Colonic mucosa (tissue), 4 donors: Measurements from ENCODE around the gene MAGEA1. TPM values are rescaled to one million over a fixed set of nuclear protein-coding genes. Genes with fewer than 3 reads are reported as not detected.

ENCODE experiments used
- DNase-seq: peaks from one replicate; pipeline ENCODE4 v3.0.0-alpha.2; 2020
- H3K27ac ChIP-seq: fragments of 200-600 bp; one replicate; pipeline ENCODE4 v1.8.0; 2021
- H3K27me3 ChIP-seq: fragments of 200-600 bp; one replicate; pipeline ENCODE4 v1.8.0; 2021
- H3K36me3 ChIP-seq: fragments of 200-600 bp; one replicate; pipeline ENCODE4 v1.8.0; 2021
- H3K4me1 ChIP-seq: fragments of 200-600 bp; one replicate; pipeline ENCODE4 v1.8.0; 2021; ENCODE audit warnings: mild to moderate bottlenecking
- H3K4me3 ChIP-seq: fragments of 200-600 bp; one replicate; pipeline ENCODE4 v1.8.0; 2021
- H3K9ac ChIP-seq, 2 donors: one replicate each; pipeline ENCODE4 v1.7.0; 2013; ENCODE audit warnings: control low read depth in 2 of 2, low read depth in 2 of 2, low read length in 2 of 2
- H3K9me3 ChIP-seq: fragments of 200-600 bp; one replicate; pipeline ENCODE4 v1.8.0; 2021
- intact Hi-C: fragments of 100-400 bp; cut with DNase I; formaldehyde crosslinking; loops from one replicate; pipeline ENCODE4 v1.14.1; 2022
- total RNA-seq, 2 donors: library from RNA; stranded (reverse); fragmentation: NEBNext Ultra II Directional in 1 of 2; extraction: Animal tissue kit (Norgen Biotek cat#: 25700) in 1 of 2; gene quantifications; one replicate each; pipeline ENCODE4 v1.2.1, GENCODE V29; 2021
- TF ChIP-seq, protein P1 (sequence below): fragments of 200-600 bp; IDR thresholded peaks from one replicate; pipeline ENCODE4 v1.8.0; 2022; ENCODE audit warnings: antibody characterized with exemption, mild to moderate bottlenecking
- donor health status: healthy.
- donor health status: DM: no; HTN: no; CAD: no.
- donor health status: DM: no; HTN: no; CAD: no.

Gene MAGEA1
- total RNA-seq, 2 donors from 2014 or later = not detected

GRCh38 chrX:153200462-153200861, 21.4 kb downstream of the MAGEA1 start:
- intact Hi-C loops = no loop called here
- Histone ChIP-seq H3K4me1 (no peaks in the 10 kb centered on the region), H3K27me3 (no peaks in the 10 kb centered on the region), H3K9ac (no peak overlapping the region), H3K27ac (no peak overlapping the region), H3K9me3 (no peaks in the 10 kb centered on the region), H3K36me3 (no peaks in the 10 kb centered on the region), H3K4me3 (no peak overlapping the region)
- TF ChIP-seq, protein P1, sequence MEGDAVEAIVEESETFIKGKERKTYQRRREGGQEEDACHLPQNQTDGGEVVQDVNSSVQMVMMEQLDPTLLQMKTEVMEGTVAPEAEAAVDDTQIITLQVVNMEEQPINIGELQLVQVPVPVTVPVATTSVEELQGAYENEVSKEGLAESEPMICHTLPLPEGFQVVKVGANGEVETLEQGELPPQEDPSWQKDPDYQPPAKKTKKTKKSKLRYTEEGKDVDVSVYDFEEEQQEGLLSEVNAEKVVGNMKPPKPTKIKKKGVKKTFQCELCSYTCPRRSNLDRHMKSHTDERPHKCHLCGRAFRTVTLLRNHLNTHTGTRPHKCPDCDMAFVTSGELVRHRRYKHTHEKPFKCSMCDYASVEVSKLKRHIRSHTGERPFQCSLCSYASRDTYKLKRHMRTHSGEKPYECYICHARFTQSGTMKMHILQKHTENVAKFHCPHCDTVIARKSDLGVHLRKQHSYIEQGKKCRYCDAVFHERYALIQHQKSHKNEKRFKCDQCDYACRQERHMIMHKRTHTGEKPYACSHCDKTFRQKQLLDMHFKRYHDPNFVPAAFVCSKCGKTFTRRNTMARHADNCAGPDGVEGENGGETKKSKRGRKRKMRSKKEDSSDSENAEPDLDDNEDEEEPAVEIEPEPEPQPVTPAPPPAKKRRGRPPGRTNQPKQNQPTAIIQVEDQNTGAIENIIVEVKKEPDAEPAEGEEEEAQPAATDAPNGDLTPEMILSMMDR = no peak
- DNase-seq = no peak

- no peak overlapping the region for H3K27ac ChIP-seq
- TF ChIP-seq, protein P1 = no peak
- no peak for DNase-seq
- H3K36me3 ChIP-seq = no peaks in the 10 kb centered on the region
- no peaks in the 10 kb centered on the region for H3K4me1 ChIP-seq
- no peak overlapping the region for H3K4me3 ChIP-seq
- H3K9me3 ChIP-seq = no peaks in the 10 kb centered on the region
- H3K27me3 ChIP-seq = no peaks in the 10 kb centered on the region
- intact Hi-C loops = no loop called here
- no peak overlapping the region for H3K9ac ChIP-seq
These were observed 27.5 kb downstream of the MAGEA1 start for GRCh38 chrX:153206425-153207046.

DNA sequence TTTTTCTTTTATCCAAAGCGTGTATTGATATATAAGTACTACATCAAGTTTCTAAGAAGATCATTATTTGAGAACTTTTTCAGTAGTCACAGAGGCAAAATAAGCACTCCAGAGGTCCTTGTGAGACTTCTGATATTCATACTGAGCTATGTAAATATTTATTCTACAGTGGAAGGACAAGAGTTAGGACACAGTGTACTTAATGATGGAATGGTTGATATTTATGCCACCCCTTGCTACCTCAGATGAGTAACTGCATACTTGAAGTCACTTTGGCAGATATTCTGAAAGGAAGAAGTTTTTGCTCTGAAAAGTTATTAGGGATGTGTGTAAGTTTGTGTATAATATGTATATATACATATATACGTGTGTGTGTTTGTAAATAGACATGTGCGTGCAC, 30.3 kb downstream of the MAGEA1 start:
- intact Hi-C loops = no loop called here
- TF ChIP-seq, protein P1 = no peak
- no peak overlapping the region for H3K27ac ChIP-seq

GRCh38 chrX:153214934-153215333, 35.9 kb downstream of the MAGEA1 start:
- H3K36me3 ChIP-seq = no peaks in the 10 kb centered on the region
- DNase-seq = no peak
- H3K9ac ChIP-seq = no peak overlapping the region
- TF ChIP-seq, protein P1 = no peak
- intact Hi-C loops = no loop called here
- no peak overlapping the region for H3K4me3 ChIP-seq
- H3K9me3 ChIP-seq = no peaks in the 10 kb centered on the region
- no peaks in the 10 kb centered on the region for H3K4me1 ChIP-seq
- peaks cover 4% of the 10 kb centered on the region for H3K27me3 ChIP-seq
- H3K27ac ChIP-seq = no peak overlapping the region

More for the DNA sequence above, 30.3 kb downstream of the MAGEA1 start:
- no peak overlapping the region for H3K9ac ChIP-seq
- no peaks in the 10 kb centered on the region for H3K4me1 ChIP-seq
- no peak for DNase-seq
- peaks cover 4% of the 10 kb centered on the region for H3K27me3 ChIP-seq
- H3K4me3 ChIP-seq = no peak overlapping the region
- no peaks in the 10 kb centered on the region for H3K9me3 ChIP-seq
- no peaks in the 10 kb centered on the region for H3K36me3 ChIP-seq

DNA sequence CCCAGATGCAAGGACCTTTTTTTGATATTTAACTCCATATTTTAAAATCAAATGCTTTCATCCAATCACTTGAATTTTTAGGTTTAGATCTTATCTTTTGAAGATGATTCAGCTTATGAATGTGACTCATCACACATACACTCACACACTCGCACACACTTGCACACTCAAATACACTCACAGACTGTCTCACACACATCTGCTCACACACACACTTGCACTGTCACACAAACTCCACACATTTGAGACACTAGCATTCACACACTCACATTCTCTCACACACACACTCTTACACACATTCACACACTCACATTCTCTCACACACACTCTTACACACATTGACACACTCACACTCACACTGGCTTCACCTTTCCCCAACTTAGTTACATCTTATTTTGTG, 37.8 kb downstream of the MAGEA1 start:
- H3K4me1 ChIP-seq = no peaks in the 10 kb centered on the region
- intact Hi-C loops = no loop called here
- no peak for DNase-seq
- H3K9ac ChIP-seq = no peak overlapping the region
- TF ChIP-seq, protein P1 = no peak
- no peak overlapping the region for H3K27ac ChIP-seq
- H3K27me3 ChIP-seq = peaks cover 4% of the 10 kb centered on the region
- H3K36me3 ChIP-seq = no peaks in the 10 kb centered on the region
- H3K9me3 ChIP-seq = no peaks in the 10 kb centered on the region
- no peak overlapping the region for H3K4me3 ChIP-seq
